GM23338 (cell line): ENCODE measurements around the gene ARPC2. TPM values are rescaled to one million over a fixed set of nuclear protein-coding genes. Genes with fewer than 3 reads are reported as not detected.

ENCODE experiments used
- ATAC-seq: fragments of 200-7000 bp; cut with Tn5 transposase; 3 replicates; pipeline ENCODE4 v1.9.1; 2020
- DNase-seq: peaks from one replicate; pipeline ENCODE4 v3.0.0-alpha.2; 2015; ENCODE audit warnings: low spot score
- H2AFZ ChIP-seq: fragments of 200-600 bp; sonication (generic); 2 replicates; pipeline ENCODE4 v1.8.0; 2016; ENCODE audit warnings: antibody characterized with exemption, mild to moderate bottlenecking, moderate library complexity
- H3F3A ChIP-seq: fragments of 200-600 bp; sonication (generic); replicated peaks from 2 replicates; pipeline ENCODE4 v1.8.0; 2017; ENCODE audit warnings: antibody characterized with exemption, mixed run types, low read depth
- H3K27ac ChIP-seq: fragments of 200-600 bp; sonication (generic); 2 replicates; pipeline ENCODE4 v1.6.1; 2016; ENCODE audit warnings: low read depth
- H3K27me3 ChIP-seq: fragments of 200-600 bp; sonication (generic); 2 replicates; pipeline ENCODE4 v1.8.0; 2016; ENCODE audit warnings: mild to moderate bottlenecking, mixed run types, moderate library complexity; ENCODE audit not compliant: insufficient read depth
- H3K36me3 ChIP-seq: fragments of 200-600 bp; sonication (generic); 2 replicates; pipeline ENCODE4 v1.8.0; 2016; ENCODE audit warnings: mild to moderate bottlenecking; ENCODE audit not compliant: insufficient read depth
- H3K4me1 ChIP-seq: fragments of 200-600 bp; sonication (generic); 2 replicates; pipeline ENCODE4 v1.8.0; 2016; ENCODE audit warnings: mild to moderate bottlenecking, moderate library complexity; ENCODE audit not compliant: insufficient read depth
- H3K4me2 ChIP-seq: fragments of 200-600 bp; sonication (generic); 2 replicates; pipeline ENCODE4 v1.7.1; 2017; ENCODE audit warnings: mixed run types
- H3K4me3 ChIP-seq: fragments of 200-600 bp; sonication (generic); 2 replicates; pipeline ENCODE4 v1.6.1; 2016; ENCODE audit warnings: mixed run types
- H3K79me2 ChIP-seq: fragments of 200-600 bp; sonication (generic); replicated peaks from 2 replicates; pipeline ENCODE4 v1.8.0; 2017; ENCODE audit warnings: mild to moderate bottlenecking; ENCODE audit not compliant: insufficient read depth
- H3K9me2 ChIP-seq: fragments of 200-600 bp; sonication (generic); 2 replicates; pipeline ENCODE4 v1.8.0; 2017; ENCODE audit not compliant: insufficient read depth
- H4K20me1 ChIP-seq: fragments of 200-600 bp; sonication (generic); replicated peaks from 2 replicates; pipeline ENCODE4 v1.8.0; 2017; ENCODE audit warnings: mild to moderate bottlenecking; ENCODE audit not compliant: insufficient read depth
- H3K27ac Mint-ChIP-seq: 2 replicates; pipeline ENCODE4 v1.8.0; 2020; ENCODE audit warnings: inconsistent platforms, mild to moderate bottlenecking, moderate library complexity, mixed read lengths
- H3K27me3 Mint-ChIP-seq: 3 replicates; pipeline ENCODE4 v1.8.0; 2022; ENCODE audit warnings: low read depth, mild to moderate bottlenecking, moderate library complexity, mixed read lengths, inconsistent platforms; ENCODE audit not compliant: insufficient read depth, poor library complexity
- H3K36me3 Mint-ChIP-seq: 3 replicates; pipeline ENCODE4 v1.8.0; 2021; ENCODE audit warnings: low read depth, mild to moderate bottlenecking, inconsistent platforms, moderate library complexity, mixed read lengths
- H3K4me1 Mint-ChIP-seq: 3 replicates; pipeline ENCODE4 v1.8.0; 2020; ENCODE audit warnings: mild to moderate bottlenecking, inconsistent platforms, mixed read lengths
- H3K4me3 Mint-ChIP-seq: 3 replicates; pipeline ENCODE4 v1.8.0; 2021; ENCODE audit warnings: moderate library complexity, mild to moderate bottlenecking, inconsistent platforms, mixed read lengths
- H3K9me3 Mint-ChIP-seq: 3 replicates; pipeline ENCODE4 v1.8.0; 2020; ENCODE audit warnings: moderate library complexity, mild to moderate bottlenecking, inconsistent platforms, mixed read lengths
- CREB1 ChIP-seq: fragments of 250-450 bp; sonication (Bioruptor Pico); IDR thresholded peaks from 2 replicates; pipeline ENCODE4 v1.5.0; 2020; ENCODE audit warnings: low read depth, mild to moderate bottlenecking, moderate library complexity
- polyA plus RNA-seq: library from polyadenylated mRNA; unstranded; fragments of >200 nt; fragmentation: Nextera tagmentation; extraction: Ambion mirVana; gene quantifications from 2 replicates; pipeline ENCODE4 v1.2.1, GENCODE V29; 2016
- total RNA-seq: library from RNA; depleted of rRNA; stranded (reverse); fragments of >200 nt; shearing (Covaris generic); gene quantifications from 2 replicates; pipeline ENCODE4 v1.2.3, GENCODE V29; 2014
- TF ChIP-seq, protein P1 (sequence below): fragments of 250-450 bp; sonication (Bioruptor Pico); IDR thresholded peaks from 2 replicates; pipeline ENCODE4 v1.5.0; 2020; ENCODE audit warnings: mild to moderate bottlenecking, moderate library complexity

Gene ARPC2
- total and polyA plus RNA-seq, 2 experiments from 2014 or later, result 217 to 271 TPM

GRCh38 chr2:218286570-218287459, 69.8 kb downstream of the ARPC2 start:
- H3K4me3 Mint-ChIP-seq, result no peak overlapping the region
- H3K4me1 ChIP-seq, result peaks cover 10% of the 10 kb centered on the region

More at GRCh38 chr2:218286570-218287459, 69.8 kb downstream of the ARPC2 start:
- no peaks in the 10 kb centered on the region for H3K36me3 Mint-ChIP-seq
- Histone ChIP-seq H3K36me3 (no peaks in the 10 kb centered on the region), H3K79me2 (no peaks in the 10 kb centered on the region), H3K4me2 (peak overlapping the region; percentile 56; the same call in 1 of the 2 replicates), H3K9me2 (no peaks in the 10 kb centered on the region), H3K4me3 (no peak overlapping the region), H3K27ac (peak overlapping the region; percentile 85; the same call in 1 of the 2 replicates), H3F3A (no peaks in the 10 kb centered on the region), H2AFZ (no peak overlapping the region), H4K20me1 (no peaks in the 10 kb centered on the region), H3K27me3 (peaks cover 5% of the 10 kb centered on the region; the same call in 1 of the 2 replicates)
- ATAC-seq (peak; percentile 89), DNase-seq (peak; percentile 95)
- peaks cover 11% of the 10 kb centered on the region for H3K27me3 Mint-ChIP-seq
- H3K4me1 Mint-ChIP-seq, result peaks cover 27% of the 10 kb centered on the region
- H3K9me3 Mint-ChIP-seq, result no peaks in the 10 kb centered on the region
- H3K27ac Mint-ChIP-seq, result peak overlapping the region; percentile 75
- TF ChIP-seq CREB1 (CRISPR knock-in tag), result 0 out of 2 replicates have a peak, but pooled peaks have one; percentile 11
- TF ChIP-seq, protein P1, sequence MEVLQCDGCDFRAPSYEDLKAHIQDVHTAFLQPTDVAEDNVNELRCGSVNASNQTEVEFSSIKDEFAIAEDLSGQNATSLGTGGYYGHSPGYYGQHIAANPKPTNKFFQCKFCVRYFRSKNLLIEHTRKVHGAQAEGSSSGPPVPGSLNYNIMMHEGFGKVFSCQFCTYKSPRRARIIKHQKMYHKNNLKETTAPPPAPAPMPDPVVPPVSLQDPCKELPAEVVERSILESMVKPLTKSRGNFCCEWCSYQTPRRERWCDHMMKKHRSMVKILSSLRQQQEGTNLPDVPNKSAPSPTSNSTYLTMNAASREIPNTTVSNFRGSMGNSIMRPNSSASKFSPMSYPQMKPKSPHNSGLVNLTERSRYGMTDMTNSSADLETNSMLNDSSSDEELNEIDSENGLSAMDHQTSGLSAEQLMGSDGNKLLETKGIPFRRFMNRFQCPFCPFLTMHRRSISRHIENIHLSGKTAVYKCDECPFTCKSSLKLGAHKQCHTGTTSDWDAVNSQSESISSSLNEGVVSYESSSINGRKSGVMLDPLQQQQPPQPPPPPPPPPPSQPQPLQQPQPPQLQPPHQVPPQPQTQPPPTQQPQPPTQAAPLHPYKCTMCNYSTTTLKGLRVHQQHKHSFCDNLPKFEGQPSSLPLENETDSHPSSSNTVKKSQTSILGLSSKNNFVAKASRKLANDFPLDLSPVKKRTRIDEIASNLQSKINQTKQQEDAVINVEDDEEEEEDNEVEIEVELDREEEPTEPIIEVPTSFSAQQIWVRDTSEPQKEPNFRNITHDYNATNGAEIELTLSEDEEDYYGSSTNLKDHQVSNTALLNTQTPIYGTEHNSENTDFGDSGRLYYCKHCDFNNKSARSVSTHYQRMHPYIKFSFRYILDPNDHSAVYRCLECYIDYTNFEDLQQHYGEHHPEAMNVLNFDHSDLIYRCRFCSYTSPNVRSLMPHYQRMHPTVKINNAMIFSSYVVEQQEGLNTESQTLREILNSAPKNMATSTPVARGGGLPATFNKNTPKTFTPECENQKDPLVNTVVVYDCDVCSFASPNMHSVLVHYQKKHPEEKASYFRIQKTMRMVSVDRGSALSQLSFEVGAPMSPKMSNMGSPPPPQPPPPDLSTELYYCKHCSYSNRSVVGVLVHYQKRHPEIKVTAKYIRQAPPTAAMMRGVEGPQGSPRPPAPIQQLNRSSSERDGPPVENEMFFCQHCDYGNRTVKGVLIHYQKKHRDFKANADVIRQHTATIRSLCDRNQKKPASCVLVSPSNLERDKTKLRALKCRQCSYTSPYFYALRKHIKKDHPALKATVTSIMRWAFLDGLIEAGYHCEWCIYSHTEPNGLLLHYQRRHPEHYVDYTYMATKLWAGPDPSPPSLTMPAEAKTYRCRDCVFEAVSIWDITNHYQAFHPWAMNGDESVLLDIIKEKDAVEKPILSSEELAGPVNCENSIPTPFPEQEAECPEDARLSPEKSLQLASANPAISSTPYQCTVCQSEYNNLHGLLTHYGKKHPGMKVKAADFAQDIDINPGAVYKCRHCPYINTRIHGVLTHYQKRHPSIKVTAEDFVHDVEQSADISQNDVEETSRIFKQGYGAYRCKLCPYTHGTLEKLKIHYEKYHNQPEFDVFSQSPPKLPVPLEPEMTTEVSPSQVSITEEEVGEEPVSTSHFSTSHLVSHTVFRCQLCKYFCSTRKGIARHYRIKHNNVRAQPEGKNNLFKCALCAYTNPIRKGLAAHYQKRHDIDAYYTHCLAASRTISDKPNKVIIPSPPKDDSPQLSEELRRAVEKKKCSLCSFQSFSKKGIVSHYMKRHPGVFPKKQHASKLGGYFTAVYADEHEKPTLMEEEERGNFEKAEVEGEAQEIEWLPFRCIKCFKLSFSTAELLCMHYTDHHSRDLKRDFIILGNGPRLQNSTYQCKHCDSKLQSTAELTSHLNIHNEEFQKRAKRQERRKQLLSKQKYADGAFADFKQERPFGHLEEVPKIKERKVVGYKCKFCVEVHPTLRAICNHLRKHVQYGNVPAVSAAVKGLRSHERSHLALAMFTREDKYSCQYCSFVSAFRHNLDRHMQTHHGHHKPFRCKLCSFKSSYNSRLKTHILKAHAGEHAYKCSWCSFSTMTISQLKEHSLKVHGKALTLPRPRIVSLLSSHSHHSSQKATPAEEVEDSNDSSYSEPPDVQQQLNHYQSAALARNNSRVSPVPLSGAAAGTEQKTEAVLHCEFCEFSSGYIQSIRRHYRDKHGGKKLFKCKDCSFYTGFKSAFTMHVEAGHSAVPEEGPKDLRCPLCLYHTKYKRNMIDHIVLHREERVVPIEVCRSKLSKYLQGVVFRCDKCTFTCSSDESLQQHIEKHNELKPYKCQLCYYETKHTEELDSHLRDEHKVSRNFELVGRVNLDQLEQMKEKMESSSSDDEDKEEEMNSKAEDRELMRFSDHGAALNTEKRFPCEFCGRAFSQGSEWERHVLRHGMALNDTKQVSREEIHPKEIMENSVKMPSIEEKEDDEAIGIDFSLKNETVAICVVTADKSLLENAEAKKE, result no peak
